Stimulated activated naive CD4-positive, alpha-beta T cell (primary cell): ENCODE data around the gene RFX2.
"Not testable (repeated sequence)": the region's sequence is repeated elsewhere in the genome, so short reads cannot be mapped to it uniquely, and the experiment has no call there.

Experiments
- DNase-seq, 6 experiments: peaks; one replicate each; lab custom pipeline; 2025; lab: John Stamatoyannopoulos, UW

RFX2 gene

GRCh38 chr19:6110360-6110977 lies at the start of gene RFX2:
RFX2 (minus strand) TSS chr19:6110500; CDS start chr19:6047496, 63,004 bp downstream.
- peak; percentile 94 to 99 (median 98) for DNase-seq

- DNase-seq: no peak
Measured at GRCh38 chr19:6156033-6156432, 45.7 kb upstream of the RFX2 start.

DNA sequence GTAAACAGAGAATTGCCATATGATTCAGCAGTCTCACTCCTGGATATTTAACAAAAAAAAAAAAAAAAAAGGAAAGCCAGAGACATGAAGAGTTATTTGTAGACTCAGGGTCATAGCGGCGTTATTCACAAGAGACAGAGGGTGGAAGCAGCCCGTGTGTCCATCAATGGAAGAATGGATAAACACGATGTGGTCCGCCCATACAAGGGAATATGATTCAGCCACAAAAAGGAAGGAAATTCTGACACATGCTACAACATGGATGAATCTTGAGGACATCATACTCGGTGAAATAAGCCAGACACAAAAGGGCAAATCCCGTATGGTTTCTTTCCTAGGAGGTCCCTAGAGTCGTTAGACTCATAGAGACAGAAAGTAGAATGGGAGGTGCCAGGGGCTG lies 40.0 kb upstream of the RFX2 start:
- DNase-seq: no peak

GRCh38 chr19:6141217-6141616 lies 30.9 kb upstream of the RFX2 start:
- no peak for DNase-seq

DNA sequence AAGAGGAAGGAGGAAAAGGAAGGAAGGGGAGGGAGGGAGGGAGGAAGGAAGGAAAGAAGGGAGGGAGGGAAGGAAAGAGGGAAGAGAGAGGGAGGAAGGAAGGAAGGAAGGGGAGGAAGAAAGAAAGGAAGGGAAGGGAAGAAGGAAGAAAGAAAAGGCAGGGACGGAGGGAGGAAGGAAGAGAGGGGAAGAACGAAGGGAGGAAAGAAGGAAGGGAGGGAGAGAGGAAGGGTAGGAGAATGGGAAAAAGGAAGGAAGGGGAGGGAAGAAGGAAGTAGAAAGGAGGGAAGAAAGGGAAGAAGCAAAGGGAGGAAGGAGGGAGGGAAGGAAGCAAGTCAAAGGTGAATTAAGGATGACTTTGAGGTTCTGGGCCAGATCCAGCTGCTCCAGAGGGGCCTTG lies 28.2 kb upstream of the RFX2 start:
- no peak for DNase-seq

DNA sequence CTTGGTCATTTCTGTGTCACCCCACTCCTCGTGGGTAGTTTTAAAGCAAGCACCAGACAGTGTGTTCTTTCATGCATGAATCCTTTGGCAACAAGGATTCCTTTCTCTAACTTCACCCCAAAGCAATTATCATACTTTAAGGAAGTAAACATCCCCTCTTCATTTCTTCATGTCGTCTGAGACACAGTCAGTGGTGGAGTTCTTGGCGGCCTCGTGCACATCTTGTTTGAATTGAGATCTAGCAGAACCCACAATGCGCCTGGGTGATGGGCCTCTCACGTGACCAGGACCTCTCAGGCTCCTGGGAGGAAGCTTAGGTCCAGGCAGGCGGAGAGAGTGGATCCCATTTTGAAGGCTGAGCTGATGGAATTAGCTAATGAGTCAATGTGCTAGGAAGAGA lies 27.8 kb upstream of the RFX2 start:
- no peak for DNase-seq

GRCh38 chr19:6133231-6133630 lies 22.9 kb upstream of the RFX2 start:
- no peak for DNase-seq

DNA sequence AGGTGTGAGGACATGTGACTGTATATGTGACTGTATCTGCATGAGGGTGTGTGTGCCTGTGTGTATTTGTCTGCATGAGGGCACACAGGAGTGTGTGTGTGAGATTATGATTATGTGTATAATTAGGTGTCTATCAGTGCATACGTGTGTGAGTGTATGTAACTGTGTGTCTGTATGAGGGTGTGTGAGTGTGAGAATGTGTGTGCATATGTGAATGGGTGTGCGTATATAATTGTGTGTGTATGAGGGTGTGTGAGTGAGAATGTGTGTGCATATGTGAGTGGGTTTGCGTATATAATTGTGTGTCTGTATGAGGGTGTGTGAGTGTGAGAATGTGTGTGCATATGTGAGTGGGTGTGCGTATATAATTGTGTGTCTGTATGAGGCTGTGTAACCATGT lies 22.2 kb upstream of the RFX2 start:
- no peak for DNase-seq

DNA sequence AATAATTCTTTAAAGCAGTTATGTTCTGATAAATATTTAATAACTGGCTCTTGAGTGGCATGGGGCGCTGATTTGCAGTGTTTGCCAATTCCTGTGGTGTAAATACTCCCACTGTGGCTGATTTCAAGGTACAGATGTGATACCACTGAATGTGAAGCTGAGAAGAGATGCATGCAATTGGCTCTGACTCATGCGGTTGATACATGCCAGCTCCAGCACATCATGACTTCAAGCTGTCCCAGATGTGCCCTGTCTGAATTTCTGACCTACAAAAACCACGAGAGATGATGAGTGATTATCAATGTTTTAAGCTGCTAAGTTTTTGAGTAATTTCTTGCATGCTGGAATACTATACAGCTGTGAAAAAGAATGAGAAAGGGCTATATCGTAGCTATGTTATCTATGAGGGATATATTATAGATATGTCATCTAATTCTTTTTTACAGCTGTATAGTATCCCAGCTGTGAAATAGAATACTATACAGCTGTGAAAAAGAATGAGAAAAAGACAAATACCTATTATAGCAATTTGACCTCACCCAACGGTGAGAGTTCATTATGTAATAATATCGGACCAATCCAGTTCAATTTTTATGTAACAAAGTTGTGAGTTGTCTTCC lies 17.5 kb upstream of the RFX2 start:
- no peak for DNase-seq

DNA sequence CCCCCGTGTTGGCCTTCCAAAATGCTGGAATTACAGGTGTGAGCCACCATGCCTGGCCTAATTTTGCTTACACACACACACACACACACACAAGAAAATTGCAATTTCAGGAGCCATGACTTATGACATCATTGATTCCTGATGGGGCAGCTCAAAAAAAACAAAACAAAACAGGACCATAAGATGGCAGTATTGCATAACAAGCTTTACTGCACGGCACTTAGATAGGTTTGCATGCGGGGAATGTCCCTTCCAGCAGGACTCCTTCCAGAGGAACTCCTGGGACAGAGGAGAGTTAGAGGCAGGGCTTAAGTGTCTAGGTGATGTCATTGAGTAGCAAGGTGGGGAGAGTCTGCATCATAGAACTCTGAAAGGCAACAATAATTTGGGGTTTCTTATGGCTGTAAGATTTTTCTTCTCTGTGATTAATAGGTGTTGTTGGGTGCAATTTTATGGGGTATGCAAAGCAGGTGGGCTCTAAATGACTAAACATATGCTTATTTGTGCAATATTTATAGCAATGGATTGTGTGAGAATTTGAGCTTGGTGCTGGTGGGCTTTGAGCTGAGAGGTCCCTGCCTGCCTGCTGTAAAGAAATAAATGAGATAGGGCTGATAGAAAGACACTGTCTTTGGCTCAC lies 16.2 kb upstream of the RFX2 start:
- DNase-seq: peak in 2 of 6 experiments; percentile 8 to 23

GRCh38 chr19:6125571-6125989 lies 15.3 kb upstream of the RFX2 start:
- DNase-seq: peak; percentile 20 to 75 (median 45)

GRCh38 chr19:6119031-6119430 lies 8.7 kb upstream of the RFX2 start:
- DNase-seq: no peak

DNA sequence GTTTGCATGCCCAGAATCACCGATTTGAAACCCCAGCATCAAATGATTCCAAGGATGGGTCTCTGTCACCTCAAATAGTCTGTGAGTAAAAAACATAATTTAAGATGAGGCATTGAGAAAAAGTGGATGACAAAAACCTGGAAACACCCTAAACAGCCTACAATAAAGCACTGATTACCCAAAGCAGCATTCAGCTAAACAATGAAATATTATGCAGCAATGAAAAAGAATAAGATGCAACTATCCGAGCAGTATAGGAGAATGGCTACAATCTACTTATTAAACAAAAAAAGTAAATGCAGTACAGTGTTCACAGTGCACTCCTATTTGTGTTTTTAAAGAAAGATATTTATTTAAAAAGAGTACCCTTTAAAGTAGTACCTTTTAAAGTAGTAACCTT lies 7.7 kb upstream of the RFX2 start:
- DNase-seq: no peak

- no peak for DNase-seq
Measured at GRCh38 chr19:6117534-6117933, 7.2 kb upstream of the RFX2 start.

DNA sequence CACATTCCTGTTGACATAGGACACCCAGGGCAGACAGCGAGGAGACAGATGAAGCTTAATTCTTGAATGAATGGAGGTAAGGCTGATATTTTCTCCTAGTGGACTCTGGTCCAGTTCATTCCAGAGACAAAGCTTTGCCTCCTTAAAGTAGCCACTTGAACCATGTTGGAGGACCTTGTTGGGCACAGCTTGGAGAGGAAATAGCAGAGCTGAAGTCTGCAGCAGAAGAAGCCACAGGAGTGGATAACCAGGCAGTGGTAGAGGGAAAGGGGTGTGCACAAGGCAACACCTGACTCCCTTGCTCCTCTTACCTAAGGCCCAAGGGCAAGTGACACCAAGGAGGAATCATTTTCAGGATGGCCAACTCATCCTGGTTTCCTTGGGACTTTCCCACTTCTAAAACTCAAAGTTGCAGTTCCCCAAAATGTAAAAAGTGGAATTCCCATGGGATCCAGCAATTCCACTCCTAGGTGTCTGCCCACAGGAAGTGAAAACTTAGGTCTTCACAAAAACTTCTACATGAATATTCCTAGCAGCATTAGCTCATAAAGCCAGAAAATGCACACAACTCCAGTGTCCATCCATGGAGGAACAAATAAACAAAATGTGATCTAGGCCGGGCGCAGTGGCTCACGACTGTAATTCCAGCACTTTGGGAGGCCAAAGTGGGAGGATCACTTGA lies 6.6 kb upstream of the RFX2 start:
- DNase-seq: no peak

GRCh38 chr19:6115992-6116391 lies 5.7 kb upstream of the RFX2 start:
- DNase-seq: no peak

GRCh38 chr19:6113616-6114188 lies 3.4 kb upstream of the RFX2 start:
- no peak for DNase-seq

- DNase-seq: peak in 1 of 6 experiments; percentile 40
Measured at GRCh38 chr19:6109947-6110346, 353 bp downstream of the RFX2 start.

- DNase-seq: peak; percentile 40 to 66 (median 48)
Measured at GRCh38 chr19:6108721-6109633, 1.3 kb downstream of the RFX2 start.

- not testable (repeated sequence) for DNase-seq
Measured at GRCh38 chr19:6106643-6107294, 3.5 kb downstream of the RFX2 start.

DNA sequence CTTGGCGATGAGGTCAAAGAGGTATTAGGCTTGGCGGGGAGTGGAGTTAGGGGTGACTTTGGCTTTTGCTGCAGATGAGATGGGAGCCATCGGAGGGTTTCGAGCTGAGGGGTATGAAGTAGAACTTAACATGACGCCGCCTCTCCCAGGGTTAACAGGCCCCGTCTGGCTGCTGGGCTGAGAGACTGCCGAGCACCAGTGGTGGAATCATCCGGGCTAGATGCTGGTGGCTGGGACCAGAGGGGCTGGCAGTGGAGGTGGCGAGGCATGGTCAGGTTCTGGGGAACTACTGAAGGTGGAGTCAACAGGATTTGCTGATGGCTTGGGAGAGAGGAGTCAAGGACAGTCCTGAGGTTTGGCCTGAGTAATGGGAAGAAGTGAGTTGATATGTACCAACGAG lies 4.9 kb downstream of the RFX2 start:
- DNase-seq: no peak
